Cardiac fibroblast (primary cell): ENCODE data around the gene NHLRC4.

Source experiments
- DNase-seq, 2 donors: peaks; one replicate each; pipeline versions ENCODE4 v3.0.0 to v3.0.0-alpha.2; 2010; ENCODE audit warnings: low read depth in 2 of 2
- H3K4me3 ChIP-seq, 2 donors: replicated peaks in 1 of 2; 1 replicate in 1 of 2; 2 replicates in 1 of 2; pipeline ENCODE4 v1.5.1; 2011; ENCODE audit warnings: low read depth in 2 of 2, low read length in 2 of 2, mild to moderate bottlenecking in 2 of 2, moderate library complexity in 1 of 2
- CTCF ChIP-seq: IDR thresholded peaks from one replicate; pipeline ENCODE4 v1.5.1; 2011; ENCODE audit warnings: low read depth, mild to moderate bottlenecking, low read length, inconsistent platforms

NHLRC4 gene

GRCh38 chr16:588889-589657 is 22.3 kb downstream of the NHLRC4 start:
- DNase-seq: peak; percentile 98
- H3K4me3 ChIP-seq: peak overlapping the region; percentile 71 to 93
- TF ChIP-seq CTCF: no peak

GRCh38 chr16:589658-590187 is 22.9 kb downstream of the NHLRC4 start, which contains the start of gene RAB40C:
TSS of gene RAB40C (plus strand) at chr16:590066. CDS start at chr16:590292, 226 bp downstream.
- TF ChIP-seq CTCF: peak; percentile 8
- peak; percentile 99 for DNase-seq
- peak within 1 kb of the TSS; percentile 83 to 93 for H3K4me3 ChIP-seq

GRCh38 chr16:590188-590814 is 23.5 kb downstream of the NHLRC4 start:
- peak; percentile 47 to 58 for DNase-seq
- TF ChIP-seq CTCF: no peak

GRCh38 chr16:590815-591200 is 24.0 kb downstream of the NHLRC4 start:
- DNase-seq: no peak
- H3K4me3 ChIP-seq: peak overlapping the region; percentile 83 to 88
- no peak for TF ChIP-seq CTCF

More at GRCh38 chr16:590188-590814, 23.5 kb downstream of the NHLRC4 start:
- H3K4me3 ChIP-seq: peak overlapping the region; percentile 83 to 88

GRCh38 chr16:591231-591630 is 24.4 kb downstream of the NHLRC4 start:
- DNase-seq: no peak
- no peak for TF ChIP-seq CTCF
- H3K4me3 ChIP-seq: peak overlapping the region; percentile 83 to 88

- TF ChIP-seq CTCF: no peak
- H3K4me3 ChIP-seq: no peak overlapping the region
- no peak for DNase-seq
These were observed 25.2 kb downstream of the NHLRC4 start for GRCh38 chr16:591892-592517.
